Endothelial cell of umbilical vein (primary cell): ENCODE results near the gene BOD1L1. TPM values are rescaled to one million over a fixed set of nuclear protein-coding genes. Genes with fewer than 3 reads are reported as not detected.

Experiments
- BruUV-seq: library from RNA; stranded (reverse); fragments of 400-500 nt; replicated peaks from 2 replicates; lab custom pipeline; 2021; lab: Mats Ljungman, UMichigan
- CTCF ChIA-PET: fragments of 300-600, 350-600 bp; sonication (Branson Sonifier 250); formaldehyde crosslinking; loops from one replicate; lab custom pipeline; 2021; ENCODE audit warnings: antibody characterized with exemption, inconsistent platforms; lab: Charles Lee
- POLR2A ChIA-PET: fragments of 300-600, 350-600 bp; sonication (Branson Sonifier 250); formaldehyde crosslinking; loops from one replicate; lab custom pipeline; 2021; ENCODE audit warnings: antibody characterized with exemption, inconsistent platforms; lab: Charles Lee
- DNase-seq: peaks from one replicate; pipeline ENCODE4 v3.0.0-alpha.2; 2011; ENCODE audit warnings: low read depth, low spot score
- FAIRE-seq: peaks from 2 replicates; lab custom pipeline; 2011; peaks lifted over from hg19 to GRCh38; lab: Jason Lieb, UNC
- H2AFZ ChIP-seq: 2 replicates; pipeline ENCODE4 v1.6.0; 2012; ENCODE audit warnings: low read depth, low read length, control low read depth, inconsistent platforms
- H3K27ac ChIP-seq: 2 replicates; pipeline ENCODE4 v1.5.1; 2011; ENCODE audit warnings: low read depth, mild to moderate bottlenecking, control low read depth, low read length, moderate library complexity; ENCODE audit not compliant: insufficient read depth
- H3K27me3 ChIP-seq, 2 experiments: 2 replicates each; pipeline versions ENCODE4 v1.6.0 to v1.6.1; 2011; ENCODE audit warnings: low read length in 2 of 2, mixed read lengths in 1 of 2; ENCODE audit not compliant: control insufficient read depth in 2 of 2, insufficient read depth in 2 of 2
- H3K36me3 ChIP-seq, 2 experiments: 2 replicates in 1 of 2; 3 replicates in 1 of 2; pipeline ENCODE4 v1.5.1; 2011; ENCODE audit warnings: low read length in 2 of 2, mild to moderate bottlenecking in 1 of 2, moderate library complexity in 1 of 2; ENCODE audit not compliant: control insufficient read depth in 2 of 2, insufficient read depth in 2 of 2; ENCODE audit errors: extremely low read depth in 1 of 2
- H3K4me1 ChIP-seq: 3 replicates; pipeline ENCODE4 v1.5.1; 2011; ENCODE audit warnings: mild to moderate bottlenecking, low read length; ENCODE audit not compliant: control insufficient read depth, insufficient read depth; ENCODE audit errors: extremely low read depth
- H3K4me2 ChIP-seq: 2 replicates; pipeline ENCODE4 v1.6.1; 2011; ENCODE audit warnings: low read length, control low read depth, mixed read lengths; ENCODE audit not compliant: insufficient read depth
- H3K4me3 ChIP-seq, 3 experiments: fragments of 200-600 bp in 1 of 3; sonication (generic), shearing (Covaris generic) in 1 of 3; replicated peaks in 1 of 3; 2 replicates each; pipeline ENCODE4 v1.5.1; 2011 to 2016; ENCODE audit warnings: control low read depth in 3 of 3, low read length in 3 of 3, mild to moderate bottlenecking in 2 of 3, inconsistent platforms in 1 of 3, low read depth in 1 of 3, moderate library complexity in 1 of 3; ENCODE audit not compliant: insufficient read depth in 1 of 3
- H3K79me2 ChIP-seq: 2 replicates; pipeline ENCODE4 v1.6.0; 2012; ENCODE audit warnings: low read length, inconsistent platforms; ENCODE audit not compliant: control insufficient read depth, insufficient read depth
- H3K9ac ChIP-seq: replicated peaks from 2 replicates; pipeline ENCODE3; 2011; ENCODE audit warnings: low read length, control low read depth; ENCODE audit not compliant: insufficient read depth; ENCODE audit errors: extremely low read depth
- H3K9me1 ChIP-seq: replicated peaks from 3 replicates; pipeline ENCODE4 v1.6.0; 2011; ENCODE audit warnings: mild to moderate bottlenecking, low read length; ENCODE audit not compliant: control insufficient read depth, insufficient read depth; ENCODE audit errors: extremely low read depth
- H3K9me3 ChIP-seq: replicated peaks from 2 replicates; pipeline ENCODE4 v1.5.1; 2012; ENCODE audit warnings: low read length, inconsistent platforms; ENCODE audit not compliant: control insufficient read depth, insufficient read depth
- H4K20me1 ChIP-seq: replicated peaks from 2 replicates; pipeline ENCODE3; 2011; ENCODE audit warnings: mild to moderate bottlenecking, low read length; ENCODE audit not compliant: control insufficient read depth, insufficient read depth; ENCODE audit errors: extremely low read depth
- EZH2 ChIP-seq: IDR thresholded peaks from 2 replicates; pipeline ENCODE4 v1.6.1; 2012; ENCODE audit warnings: borderline replicate concordance, low read depth, mild to moderate bottlenecking, moderate library complexity, low read length, inconsistent platforms; ENCODE audit not compliant: severe bottlenecking
- FOS ChIP-seq: IDR thresholded peaks from 2 replicates; pipeline ENCODE4 v1.6.1; 2011; ENCODE audit warnings: mild to moderate bottlenecking, low read length, moderate library complexity, borderline replicate concordance; ENCODE audit not compliant: insufficient read depth
- GATA2 ChIP-seq: IDR thresholded peaks from 2 replicates; pipeline ENCODE4 v1.7.0; 2011; ENCODE audit warnings: low read depth, mild to moderate bottlenecking, moderate library complexity, mixed read lengths, low read length; ENCODE audit not compliant: insufficient read length, insufficient read depth
- MYC ChIP-seq: IDR thresholded peaks from one replicate; pipeline ENCODE4 v1.6.1; 2011; ENCODE audit warnings: mild to moderate bottlenecking, low read depth, low read length
- POLR2AphosphoS5 ChIP-seq: IDR thresholded peaks from 2 replicates; pipeline ENCODE4 v1.6.1; 2012; ENCODE audit warnings: low read depth, mild to moderate bottlenecking, control low read depth, low read length, moderate library complexity; ENCODE audit not compliant: insufficient read depth
- dilution Hi-C: fragments of 300-500 bp; cut with MboI; formaldehyde crosslinking; loops from one replicate; pipeline ENCODE4 v1.15.0; 2019; ENCODE audit warnings: low sequenced_read_pairs; ENCODE audit not compliant: extremely low pct_ligation_motif_present
- intact Hi-C: fragments of 100-400 bp; cut with micrococcal nuclease; formaldehyde crosslinking; loops from one replicate; pipeline ENCODE4 v1.10.0; 2022
- polyA plus RNA-seq, 4 experiments: library from polyadenylated mRNA; depleted of rRNA in 3 of 4; stranded (reverse) in 3 of 4; unstranded in 1 of 4; fragments of >200 nt; gene quantifications; 2 replicates each; pipeline versions ENCODE4 v1.2.1 to v1.2.3, GENCODE V29; 2011 to 2012; ENCODE audit warnings: missing spikeins in 1 of 4
- total RNA-seq: library from RNA; stranded (reverse); gene quantifications from 2 replicates; pipeline ENCODE4 v1.2.3, GENCODE V29; 2021
- TF ChIP-seq, protein P1 (sequence below): IDR thresholded peaks from 2 replicates; pipeline ENCODE4 v1.6.1; 2011; ENCODE audit not compliant: insufficient read depth, insufficient read length

The BOD1L1 gene
- total and polyA plus RNA-seq, 2 donors (not counting 3 experiments of a cell fraction or from before 2014, with no cell fraction given): 5.2 to 31.2 TPM

DNA sequence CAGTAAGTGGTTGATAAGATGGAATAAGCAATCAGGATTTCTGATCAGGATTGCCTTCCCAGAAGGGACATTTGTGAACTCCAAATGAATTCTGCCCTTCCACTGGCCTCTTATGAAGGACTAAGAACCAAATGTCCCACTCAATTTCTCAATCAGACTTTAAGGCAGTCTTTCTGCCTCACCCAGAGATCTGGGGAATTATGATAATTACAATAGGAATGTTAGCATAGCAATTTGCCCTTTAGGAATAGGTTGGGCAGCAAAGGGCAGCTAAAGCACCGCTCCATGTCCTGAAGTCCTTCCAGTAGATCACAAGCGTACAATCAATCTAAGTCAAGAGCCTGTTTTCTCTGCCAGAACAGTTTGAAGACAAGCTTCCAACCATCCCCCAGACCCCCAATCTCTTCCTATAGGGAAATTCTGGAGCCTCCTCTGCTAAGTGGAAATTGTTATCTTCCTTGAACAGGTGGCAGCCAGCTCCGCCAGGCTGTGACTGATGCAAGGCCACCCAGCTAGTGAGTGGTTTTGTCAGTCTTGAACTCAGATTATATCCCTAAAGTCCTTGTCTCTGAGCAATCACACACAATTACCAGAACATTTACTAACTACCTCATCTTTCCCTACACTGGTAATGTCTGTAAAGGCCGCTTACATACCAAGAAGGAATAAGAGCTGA lies 101.8 kb downstream of the BOD1L1 start:
- peaks cover 95 to 97% of the 10 kb centered on the region in 2 experiments for H3K27me3 ChIP-seq
- CTCF ChIA-PET: interaction anchor here (0.7 to 1.8 kb wide), 5 partner anchors 11 to 673 kb away, joined by 3 to 6 read pairs (median 3); partner anchors contain the start of gene NKX3-2
- H3K4me3 ChIP-seq: no peak overlapping the region
- H2AFZ ChIP-seq: no peak overlapping the region
- no peaks in the 10 kb centered on the region for H3K4me1 ChIP-seq
- H3K27ac ChIP-seq: no peak overlapping the region
- no peak overlapping the region for H3K9ac ChIP-seq
- no peaks in the 10 kb centered on the region for H3K9me1 ChIP-seq
- FAIRE-seq: no peak
- BruUV-seq: no TSS peak
- DNase-seq: no peak
- H3K79me2 ChIP-seq: no peaks in the 10 kb centered on the region
- H3K36me3 ChIP-seq: no peaks in the 10 kb centered on the region
- peaks cover 7% of the 10 kb centered on the region for H3K9me3 ChIP-seq
- POLR2A ChIA-PET: interaction anchor here (0.6 kb wide), 1 partner anchor 11 kb away, joined by 5 read pairs; no protein-coding TSS in a partner anchor
- no peaks in the 10 kb centered on the region for H4K20me1 ChIP-seq
- intact Hi-C loops: no loop called here
- TF ChIP-seq POLR2AphosphoS5: no peak
- no peak for TF ChIP-seq MYC
- TF ChIP-seq GATA2: no peak
- TF ChIP-seq EZH2: no peak
- TF ChIP-seq, protein P1, sequence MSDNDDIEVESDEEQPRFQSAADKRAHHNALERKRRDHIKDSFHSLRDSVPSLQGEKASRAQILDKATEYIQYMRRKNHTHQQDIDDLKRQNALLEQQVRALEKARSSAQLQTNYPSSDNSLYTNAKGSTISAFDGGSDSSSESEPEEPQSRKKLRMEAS: no peak
- no peak for TF ChIP-seq FOS
- H3K4me2 ChIP-seq: no peak overlapping the region
- dilution Hi-C loops: no loop called here
